Astrocyte (in vitro differentiated cells and primary cell): ENCODE measurements around the gene DACT1. TPM values are rescaled to one million over a fixed set of nuclear protein-coding genes. Genes with fewer than 3 reads are reported as not detected.

ENCODE experiments used
- DNase-seq: peaks from one replicate; pipeline ENCODE4 v3.0.0-alpha.2; 2010; ENCODE audit warnings: low read depth
- FAIRE-seq: peaks from 2 replicates; lab custom pipeline; 2011; peaks lifted over from hg19 to GRCh38; lab: Jason Lieb, UNC
- H2AFZ ChIP-seq: 2 replicates; pipeline ENCODE4 v1.6.0; 2012; ENCODE audit warnings: low read depth, low read length, inconsistent platforms
- H3K27ac ChIP-seq: 2 replicates; pipeline ENCODE4 v1.5.1; 2011; ENCODE audit warnings: low read depth, low read length, inconsistent platforms
- H3K27me3 ChIP-seq: 2 replicates; pipeline ENCODE4 v1.6.0; 2011; ENCODE audit warnings: low read length, inconsistent platforms; ENCODE audit not compliant: insufficient read depth
- H3K36me3 ChIP-seq: 2 replicates; pipeline ENCODE4 v1.5.1; 2011; ENCODE audit warnings: low read length, inconsistent platforms; ENCODE audit not compliant: insufficient read depth
- H3K4me1 ChIP-seq: 2 replicates; pipeline ENCODE4 v1.5.1; 2011; ENCODE audit warnings: low read length, inconsistent platforms; ENCODE audit not compliant: insufficient read depth
- H3K4me2 ChIP-seq: 2 replicates; pipeline ENCODE4 v1.6.0; 2012; ENCODE audit warnings: low read length, inconsistent platforms
- H3K4me3 ChIP-seq: 2 replicates; pipeline ENCODE4 v1.5.1; 2011; ENCODE audit warnings: low read depth, mild to moderate bottlenecking, low read length, inconsistent platforms; ENCODE audit not compliant: insufficient read depth
- H3K79me2 ChIP-seq: 2 replicates; pipeline ENCODE4 v1.6.0; 2012; ENCODE audit warnings: mild to moderate bottlenecking, low read length, inconsistent platforms; ENCODE audit not compliant: insufficient read depth
- H3K9ac ChIP-seq: 2 replicates; pipeline ENCODE4 v1.6.0; 2012; ENCODE audit warnings: mild to moderate bottlenecking, low read length, inconsistent platforms
- H3K9me3 ChIP-seq: 2 replicates; pipeline ENCODE4 v1.5.1; 2012; ENCODE audit warnings: low read depth, mild to moderate bottlenecking, low read length, inconsistent platforms; ENCODE audit not compliant: insufficient read depth
- H4K20me1 ChIP-seq: 2 replicates; pipeline ENCODE4 v1.6.0; 2012; ENCODE audit warnings: low read length, inconsistent platforms; ENCODE audit not compliant: insufficient read depth
- H3K27ac Mint-ChIP-seq: one replicate; pipeline ENCODE4 v1.8.0; 2021; ENCODE audit warnings: mild to moderate bottlenecking, mixed read lengths; ENCODE audit not compliant: unreplicated experiment
- H3K27me3 Mint-ChIP-seq: one replicate; pipeline ENCODE4 v1.8.0; 2021; ENCODE audit warnings: low read depth, mixed read lengths; ENCODE audit not compliant: unreplicated experiment
- H3K36me3 Mint-ChIP-seq: one replicate; pipeline ENCODE4 v1.8.0; 2021; ENCODE audit warnings: low read depth, mixed read lengths; ENCODE audit not compliant: unreplicated experiment
- H3K4me1 Mint-ChIP-seq: one replicate; pipeline ENCODE4 v1.8.0; 2021; ENCODE audit warnings: low read depth, mixed read lengths; ENCODE audit not compliant: unreplicated experiment
- H3K4me3 Mint-ChIP-seq: one replicate; pipeline ENCODE4 v1.8.0; 2021; ENCODE audit warnings: mild to moderate bottlenecking, moderate library complexity, mixed read lengths; ENCODE audit not compliant: unreplicated experiment
- H3K9me3 Mint-ChIP-seq: one replicate; pipeline ENCODE4 v1.8.0; 2021; ENCODE audit warnings: mild to moderate bottlenecking, mixed read lengths; ENCODE audit not compliant: unreplicated experiment
- CTCF ChIP-seq: IDR thresholded peaks from 2 replicates; pipeline ENCODE4 v1.5.1; 2011; ENCODE audit warnings: low read depth, mild to moderate bottlenecking, inconsistent platforms, low read length, moderate library complexity; ENCODE audit not compliant: insufficient read depth
- EZH2 ChIP-seq: IDR thresholded peaks from 2 replicates; pipeline ENCODE4 v1.6.1; 2012; ENCODE audit warnings: mild to moderate bottlenecking, low read length, inconsistent platforms; ENCODE audit not compliant: insufficient read depth
- total RNA-seq: library from RNA; stranded (reverse); gene quantifications from 2 replicates; pipeline ENCODE4 v1.2.1, GENCODE V29; 2021

The DACT1 gene
- total RNA-seq, 1 donor from 2014 or later = 49.3 TPM

GRCh38 chr14:58671436-58671835 lies 33.7 kb downstream of the DACT1 start:
- H3K4me2 ChIP-seq = no peak overlapping the region
- no peak for DNase-seq
- H3K9ac ChIP-seq = no peak overlapping the region
- H4K20me1 ChIP-seq = no peaks in the 10 kb centered on the region
- no peaks in the 10 kb centered on the region for H3K36me3 ChIP-seq
- no peak overlapping the region for H3K27ac Mint-ChIP-seq
- peaks cover 3% of the 10 kb centered on the region for H3K27me3 Mint-ChIP-seq
- H2AFZ ChIP-seq = no peak overlapping the region
- H3K9me3 Mint-ChIP-seq = no peaks in the 10 kb centered on the region
- H3K9me3 ChIP-seq = no peaks in the 10 kb centered on the region
- no peak overlapping the region for H3K4me3 Mint-ChIP-seq
- no peak overlapping the region for H3K4me3 ChIP-seq
- no peaks in the 10 kb centered on the region for H3K27me3 ChIP-seq
- H3K79me2 ChIP-seq = no peaks in the 10 kb centered on the region
- TF ChIP-seq CTCF (no peak), EZH2 (no peak)
- no peaks in the 10 kb centered on the region for H3K36me3 Mint-ChIP-seq
- H3K4me1 ChIP-seq = no peaks in the 10 kb centered on the region
- no peak overlapping the region for H3K27ac ChIP-seq
- no peak for FAIRE-seq
- H3K4me1 Mint-ChIP-seq = no peaks in the 10 kb centered on the region

- no peak for DNase-seq
- H3K4me2 ChIP-seq = no peak overlapping the region
- H3K4me1 ChIP-seq = no peaks in the 10 kb centered on the region
- H3K4me3 ChIP-seq = no peak overlapping the region
- TF ChIP-seq CTCF (no peak), EZH2 (no peak)
- no peak for FAIRE-seq
- H3K4me3 Mint-ChIP-seq = no peak overlapping the region
- no peaks in the 10 kb centered on the region for H3K79me2 ChIP-seq
- H3K4me1 Mint-ChIP-seq = no peaks in the 10 kb centered on the region
- H4K20me1 ChIP-seq = no peaks in the 10 kb centered on the region
- H3K27ac ChIP-seq = no peak overlapping the region
- H3K9ac ChIP-seq = no peak overlapping the region
- no peaks in the 10 kb centered on the region for H3K36me3 ChIP-seq
- H3K9me3 Mint-ChIP-seq = no peaks in the 10 kb centered on the region
- H3K36me3 Mint-ChIP-seq = no peaks in the 10 kb centered on the region
- no peaks in the 10 kb centered on the region for H3K27me3 Mint-ChIP-seq
- H3K9me3 ChIP-seq = no peaks in the 10 kb centered on the region
- no peak overlapping the region for H2AFZ ChIP-seq
- H3K27me3 ChIP-seq = no peaks in the 10 kb centered on the region
- no peak overlapping the region for H3K27ac Mint-ChIP-seq
Measured at GRCh38 chr14:58673722-58674121, 36.0 kb downstream of the DACT1 start.

GRCh38 chr14:58677001-58677400 lies 39.2 kb downstream of the DACT1 start:
- Histone ChIP-seq H3K27ac (no peak overlapping the region), H3K27me3 (no peaks in the 10 kb centered on the region), H3K4me2 (no peak overlapping the region), H3K36me3 (no peaks in the 10 kb centered on the region), H3K4me3 (no peak overlapping the region), H3K9ac (no peak overlapping the region), H3K79me2 (no peaks in the 10 kb centered on the region), H3K4me1 (no peaks in the 10 kb centered on the region), H3K9me3 (no peaks in the 10 kb centered on the region), H4K20me1 (no peaks in the 10 kb centered on the region), H2AFZ (no peak overlapping the region)
- Mint-ChIP-seq H3K27me3 (no peaks in the 10 kb centered on the region), H3K27ac (no peak overlapping the region), H3K4me1 (no peaks in the 10 kb centered on the region), H3K4me3 (no peak overlapping the region), H3K9me3 (no peaks in the 10 kb centered on the region), H3K36me3 (no peaks in the 10 kb centered on the region)
- TF ChIP-seq CTCF (no peak), EZH2 (no peak)
- no peak for DNase-seq
- no peak for FAIRE-seq
